Measurements from ENCODE around the gene EIF4ENIF1. TPM values are rescaled to one million over a fixed set of nuclear protein-coding genes. Genes with fewer than 3 reads are reported as not detected.

EIF4ENIF1 gene
- total RNA-seq, 1 donor from 2014 or later, result 27.2 TPM

GRCh38 chr22:31477329-31477728 lies 12.3 kb downstream of the EIF4ENIF1 start:
- Histone ChIP-seq H3K27me3 (no peaks in the 10 kb centered on the region), H3K4me3 (no peak overlapping the region), H3K36me3 (peaks cover 26% of the 10 kb centered on the region), H3K9me3 (no peaks in the 10 kb centered on the region), H3K27ac (no peak overlapping the region), H3K4me1 (no peaks in the 10 kb centered on the region)
- intact Hi-C loops (cut with DNase I), result no loop called here
- DNase-seq, result no peak
- no peak for ATAC-seq
- TF ChIP-seq CTCF (IDR thresholded peaks at IDR 0.05), result no peak

- no peak for ATAC-seq
- Histone ChIP-seq H3K4me1 (no peaks in the 10 kb centered on the region), H3K36me3 (peaks cover 20% of the 10 kb centered on the region), H3K9me3 (no peaks in the 10 kb centered on the region), H3K27me3 (no peaks in the 10 kb centered on the region), H3K4me3 (no peak overlapping the region), H3K27ac (no peak overlapping the region)
- intact Hi-C loops (cut with DNase I), result no loop called here
- DNase-seq, result no peak
- TF ChIP-seq CTCF (IDR thresholded peaks at IDR 0.05), result no peak
These were observed 13.8 kb downstream of the EIF4ENIF1 start for GRCh38 chr22:31475800-31476199.

GRCh38 chr22:31474743-31475142 lies 14.9 kb downstream of the EIF4ENIF1 start:
- Histone ChIP-seq H3K4me3 (no peak overlapping the region), H3K27ac (no peak overlapping the region), H3K27me3 (no peaks in the 10 kb centered on the region), H3K9me3 (no peaks in the 10 kb centered on the region), H3K36me3 (peaks cover 15% of the 10 kb centered on the region), H3K4me1 (no peaks in the 10 kb centered on the region)
- TF ChIP-seq CTCF (IDR thresholded peaks at IDR 0.05), result no peak
- intact Hi-C loops (cut with DNase I), result no loop called here
- DNase-seq (no peak), ATAC-seq (no peak)

- no peaks in the 10 kb centered on the region for H3K4me1 ChIP-seq
- ATAC-seq (no peak), DNase-seq (no peak)
- H3K4me3 ChIP-seq, result no peak overlapping the region
- intact Hi-C loops (cut with DNase I), result no loop called here
- H3K9me3 ChIP-seq, result no peaks in the 10 kb centered on the region
- no peak overlapping the region for H3K27ac ChIP-seq
- H3K27me3 ChIP-seq, result no peaks in the 10 kb centered on the region
- peaks cover 79% of the 10 kb centered on the region for H3K36me3 ChIP-seq
- TF ChIP-seq CTCF (IDR thresholded peaks at IDR 0.05), result no peak
These were observed 24.3 kb downstream of the EIF4ENIF1 start for GRCh38 chr22:31465307-31465706.

- peaks cover 83% of the 10 kb centered on the region for H3K36me3 ChIP-seq
- ATAC-seq, result no peak
These were observed 27.9 kb downstream of the EIF4ENIF1 start for GRCh38 chr22:31461699-31462098.

More at GRCh38 chr22:31461699-31462098, 27.9 kb downstream of the EIF4ENIF1 start:
- H3K27ac ChIP-seq, result no peak overlapping the region
- H3K4me1 ChIP-seq, result no peaks in the 10 kb centered on the region
- H3K4me3 ChIP-seq, result no peak overlapping the region
- no peak for TF ChIP-seq CTCF (IDR thresholded peaks at IDR 0.05)
- no peak for DNase-seq
- H3K9me3 ChIP-seq, result no peaks in the 10 kb centered on the region
- intact Hi-C loops (cut with DNase I), result no loop called here
- H3K27me3 ChIP-seq, result no peaks in the 10 kb centered on the region

All from upper lobe of right lung (tissue), 1 donor.